Measurements from ENCODE around the gene SLC22A17. TPM values are rescaled to one million over a fixed set of nuclear protein-coding genes. Genes with fewer than 3 reads are reported as not detected.

The SLC22A17 gene
- polyA plus RNA-seq, 4 donors, result 50.8 to 79.6 (median 69.3) TPM

Other genes with a start within 250 kb of the SLC22A17 start
- under 1 TPM in 2 of 4 donors, not detected in 2; 0.05 TPM for gene CIROP, start 247.9 kb downstream of the SLC22A17 start, polyA plus RNA-seq (ENCODE audit: insufficient read length in 4 of 4)
- under 1 TPM in 3 of 4 donors, not detected in 1; 0.11 to 0.26 (median 0.14) TPM for gene CEBPE, start 233.6 kb downstream of the SLC22A17 start, polyA plus RNA-seq (ENCODE audit: insufficient read length in 4 of 4)
- 100 to 1,000 TPM in 2 of 4 donors, 10 to 100 TPM in 2; 80.6 to 108 (median 96.2) TPM for gene SLC7A8, start 169.2 kb downstream of the SLC22A17 start, polyA plus RNA-seq (ENCODE audit: insufficient read length in 4 of 4)
- gene RNF212B, start 115.0 kb downstream of the SLC22A17 start, polyA plus RNA-seq (ENCODE audit: insufficient read length in 4 of 4), result 1 to 10 TPM in 3 of 4 donors, under 1 TPM in 1; 0.82 to 2.4 (median 1.9) TPM
- gene HOMEZ, start 66.8 kb downstream of the SLC22A17 start, polyA plus RNA-seq (ENCODE audit: insufficient read length in 4 of 4), result 10 to 100 TPM; 22.6 to 28.8 (median 27.5) TPM
- gene PPP1R3E, start 50.0 kb downstream of the SLC22A17 start, polyA plus RNA-seq (ENCODE audit: insufficient read length in 4 of 4), result 10 to 100 TPM; 15.6 to 42.2 (median 27.9) TPM
- gene BCL2L2, start 46.1 kb downstream of the SLC22A17 start, polyA plus RNA-seq (ENCODE audit: insufficient read length in 4 of 4), result 10 to 100 TPM; 35.8 to 49.4 (median 42.8) TPM
- 100 to 1,000 TPM; 213 to 335 (median 293) TPM for gene PABPN1, start 31.4 kb downstream of the SLC22A17 start, polyA plus RNA-seq (ENCODE audit: insufficient read length in 4 of 4)
- gene EFS, start 12.3 kb upstream of the SLC22A17 start, polyA plus RNA-seq (ENCODE audit: insufficient read length in 4 of 4), result 10 to 100 TPM; 30.5 to 56.8 (median 48.6) TPM
- not detected for gene IL25, start 19.9 kb upstream of the SLC22A17 start, polyA plus RNA-seq (ENCODE audit: insufficient read length in 4 of 4)
- gene CMTM5, start 24.2 kb upstream of the SLC22A17 start, polyA plus RNA-seq (ENCODE audit: insufficient read length in 4 of 4), result 1 to 10 TPM; 1.5 to 3.2 (median 2.7) TPM
- gene MYH6, start 55.4 kb upstream of the SLC22A17 start, polyA plus RNA-seq (ENCODE audit: insufficient read length in 4 of 4), result under 1 TPM; 0.21 to 0.35 (median 0.24) TPM
- under 1 TPM; 0.21 to 0.43 (median 0.33) TPM for gene MYH7, start 82.8 kb upstream of the SLC22A17 start, polyA plus RNA-seq (ENCODE audit: insufficient read length in 4 of 4)
- gene NGDN, start 116.8 kb upstream of the SLC22A17 start, polyA plus RNA-seq (ENCODE audit: insufficient read length in 4 of 4), result 10 to 100 TPM; 61.7 to 74.2 (median 64.5) TPM
- 10 to 100 TPM in 1 of 4 donors, 1 to 10 TPM in 3; 5.3 to 12.2 (median 8.3) TPM for gene ZFHX2, start 198.9 kb upstream of the SLC22A17 start, polyA plus RNA-seq (ENCODE audit: insufficient read length in 4 of 4)
- 10 to 100 TPM; 17.4 to 21.4 (median 19.0) TPM for gene THTPA, start 203.4 kb upstream of the SLC22A17 start, polyA plus RNA-seq (ENCODE audit: insufficient read length in 4 of 4)
- gene AP1G2, start 214.9 kb upstream of the SLC22A17 start, polyA plus RNA-seq (ENCODE audit: insufficient read length in 4 of 4), result 100 to 1,000 TPM in 2 of 4 donors, 10 to 100 TPM in 2; 56.1 to 130 (median 87.6) TPM
- 10 to 100 TPM; 10.5 to 14.7 (median 10.9) TPM for gene JPH4, start 225.9 kb upstream of the SLC22A17 start, polyA plus RNA-seq (ENCODE audit: insufficient read length in 4 of 4)

Data from left renal cortex interstitium (tissue), 4 donors.